GM21576 (cell line): Measurements from ENCODE around the gene POLR3K.

Experiments used
- ATAC-seq: cut with Tn5 transposase; IDR thresholded peaks from one replicate; pipeline ENCODE4 v1.9.1; 2021; ENCODE audit warnings: mild to moderate bottlenecking, moderate library complexity; ENCODE audit not compliant: unreplicated experiment

The POLR3K gene

GRCh38 chr16:79151-80054 is 26.0 kb upstream of the POLR3K start:
- ATAC-seq, result no peak

- peak; percentile 15 for ATAC-seq
These were observed 25.2 kb upstream of the POLR3K start for GRCh38 chr16:78444-79150.

DNA sequence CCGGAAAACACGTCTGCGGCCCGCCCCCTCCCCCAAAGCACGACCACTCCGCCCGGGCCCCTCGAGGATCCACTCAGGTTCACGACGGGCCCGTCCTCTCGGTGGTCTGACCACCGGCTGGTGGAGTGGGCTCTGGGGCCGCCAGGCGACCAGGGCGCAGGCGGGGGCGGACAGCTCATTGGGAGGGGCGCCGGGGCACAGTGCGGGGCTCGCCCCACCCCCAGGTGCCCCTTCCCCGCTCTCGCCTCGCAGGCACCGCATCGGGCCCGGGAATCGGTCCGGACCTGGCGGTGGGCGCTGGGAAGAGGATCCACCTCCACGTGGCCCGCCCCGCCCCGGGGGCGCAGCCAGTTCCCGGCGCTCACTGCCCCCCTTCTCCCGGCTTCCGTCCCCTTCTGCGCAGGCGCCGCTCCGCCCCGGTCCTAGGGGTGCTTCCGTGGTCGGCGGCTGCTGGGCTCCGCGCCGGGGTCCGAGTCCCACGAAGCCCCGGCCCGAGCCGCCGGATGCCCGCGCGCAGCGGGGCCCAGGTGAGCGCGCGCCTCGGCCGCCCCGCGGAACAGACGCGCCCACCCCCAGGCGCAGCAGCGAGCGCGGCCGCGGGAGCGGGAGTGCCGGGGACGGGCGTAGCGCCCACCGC is 24.5 kb upstream of the POLR3K start, which contains the start of gene MPG:
Gene MPG (plus strand): TSS at position 419 of the 637 bp plus-strand sequence. CDS start 85 bp downstream, at position 504.
- peak; percentile 56 for ATAC-seq

DNA sequence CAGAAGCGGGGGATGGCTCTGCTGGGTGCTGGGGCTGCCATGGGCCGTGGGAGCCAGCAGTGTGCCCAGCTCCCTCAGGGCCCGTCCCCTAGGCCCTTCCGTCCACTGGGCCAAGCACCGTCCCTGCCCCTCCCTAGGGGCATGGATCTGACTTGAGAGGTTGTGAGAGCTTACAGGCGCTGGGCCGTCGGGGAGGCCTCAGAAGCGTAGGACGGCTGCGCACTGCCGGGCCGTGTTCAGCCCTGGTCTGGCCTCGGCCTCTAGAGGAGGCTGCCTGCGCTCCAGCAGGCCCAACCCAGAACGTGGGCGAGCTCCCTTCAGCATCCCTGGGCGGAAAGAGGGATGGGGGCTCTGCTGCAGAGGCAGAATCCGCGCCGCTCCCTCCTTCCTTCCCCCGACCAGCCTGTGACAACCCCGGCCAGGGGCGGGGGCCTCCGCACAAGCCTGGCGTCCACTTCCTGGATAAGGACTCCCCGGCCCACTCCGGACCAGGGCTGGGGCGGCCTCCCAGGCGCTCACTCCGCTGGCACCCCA is 23.9 kb upstream of the POLR3K start:
- peak; percentile 31 for ATAC-seq

DNA sequence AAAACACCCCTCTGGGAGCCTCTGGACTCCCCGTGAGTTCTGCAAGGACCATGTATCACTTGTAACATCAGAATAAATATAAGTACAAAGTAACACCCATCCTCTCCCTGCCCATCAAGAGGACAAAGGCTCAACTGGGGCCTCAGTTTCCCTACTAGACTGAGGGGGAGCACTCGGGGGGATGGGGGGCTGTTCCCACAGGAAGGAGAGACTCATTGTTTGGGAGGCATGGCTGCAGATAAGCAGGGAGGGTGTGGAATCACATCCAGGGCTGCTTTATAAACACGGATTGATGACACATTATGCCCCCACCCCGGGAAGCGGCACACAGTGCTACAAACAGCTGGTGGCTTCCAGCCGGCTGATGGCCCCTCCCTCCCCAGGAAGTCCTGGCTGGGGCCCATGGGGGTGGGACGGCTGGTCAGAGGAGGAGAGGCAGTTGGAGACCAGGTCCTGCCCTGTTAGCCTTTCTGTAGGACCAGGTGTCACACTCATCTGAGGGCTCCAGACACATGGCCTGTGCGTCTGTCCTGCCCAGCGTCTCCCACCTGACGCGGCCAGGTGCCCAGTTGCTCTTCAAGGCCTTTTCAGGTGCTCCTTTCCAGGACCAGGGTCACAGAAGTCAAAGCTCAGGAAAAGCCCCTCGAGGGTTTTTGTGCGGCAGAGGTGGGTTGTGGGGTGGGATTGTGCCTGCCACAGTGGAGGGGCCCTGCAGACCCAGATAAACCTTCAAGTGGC is 23.3 kb upstream of the POLR3K start:
- ATAC-seq, result no peak

DNA sequence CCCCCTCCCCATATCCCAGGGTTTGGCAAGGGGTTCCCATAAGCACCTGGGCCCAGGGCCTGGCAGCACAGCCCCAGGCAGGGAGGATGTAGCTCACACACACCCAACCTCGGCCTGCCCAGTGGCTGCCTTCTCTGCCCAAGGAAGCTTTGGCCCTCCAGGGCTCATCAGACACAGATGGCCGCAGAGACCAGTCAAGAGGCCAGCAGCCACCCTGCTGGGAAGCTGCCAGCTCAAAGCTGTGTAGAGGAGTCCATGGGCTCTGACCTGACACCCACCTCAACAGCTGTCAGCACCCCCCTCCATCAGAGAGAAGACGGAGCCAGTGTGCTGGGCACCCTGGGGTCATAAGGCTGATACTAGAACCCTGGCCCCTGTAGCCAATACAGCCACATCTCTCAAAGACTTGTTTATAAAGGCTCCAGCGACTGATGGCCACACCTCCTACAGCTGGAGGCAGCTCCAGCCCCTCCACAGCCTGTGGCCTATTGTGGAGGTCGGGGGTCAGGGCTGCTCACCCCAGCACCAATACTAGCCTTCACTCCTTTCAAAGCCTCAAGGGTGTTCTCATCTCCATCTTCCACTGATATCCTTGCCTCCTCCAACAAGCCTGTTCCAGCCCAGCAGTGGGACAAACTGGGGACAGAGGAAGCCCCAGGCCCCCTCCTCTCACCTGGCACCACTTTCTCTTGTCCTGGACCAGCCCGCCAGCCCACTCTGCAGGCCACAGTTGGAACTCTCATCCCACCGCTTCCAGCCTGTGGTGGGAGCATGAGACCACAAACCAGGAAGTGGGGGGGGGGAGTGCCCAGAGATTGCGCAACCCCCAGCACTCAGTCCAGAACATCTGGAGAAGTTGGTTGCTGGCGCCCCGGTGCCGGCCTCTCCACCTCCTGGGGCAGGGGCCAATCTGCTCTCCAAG is 22.4 kb upstream of the POLR3K start:
- ATAC-seq, result no peak

GRCh38 chr16:74747-75334 is 21.4 kb upstream of the POLR3K start:
- ATAC-seq, result no peak

DNA sequence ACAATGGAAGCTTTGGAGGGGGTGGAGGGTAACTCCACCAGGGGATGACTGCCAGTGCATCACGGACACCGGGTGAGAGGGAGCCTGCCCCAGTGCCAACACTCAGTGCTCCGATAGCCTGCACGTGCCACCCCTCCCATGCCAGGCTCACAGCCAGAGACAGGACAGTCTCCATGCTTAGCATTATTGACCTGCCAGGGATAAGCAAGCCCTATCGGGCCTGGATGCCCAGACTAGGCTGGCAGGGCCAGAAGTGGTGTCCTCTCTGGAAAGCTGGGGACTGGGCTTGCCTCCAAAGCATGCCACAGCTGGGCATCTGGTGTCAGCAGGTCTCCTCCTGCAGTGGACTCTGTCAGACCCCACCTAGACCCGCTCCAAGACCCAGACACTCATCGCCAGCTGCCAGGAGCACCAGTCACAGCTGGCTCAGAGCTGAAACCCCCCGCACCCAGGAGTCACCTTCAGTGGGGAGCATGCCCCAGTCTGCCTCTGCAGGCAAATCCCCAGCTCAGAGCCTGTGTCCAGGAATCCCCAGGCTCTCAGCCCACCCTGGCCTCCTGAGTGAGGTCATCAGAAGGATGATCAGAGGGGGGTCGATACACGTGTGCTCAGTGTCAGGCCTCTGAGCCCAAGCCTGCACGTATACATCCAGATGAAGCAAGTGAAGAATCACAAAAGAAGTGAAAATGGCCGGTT is 20.8 kb upstream of the POLR3K start:
- ATAC-seq, result no peak

DNA sequence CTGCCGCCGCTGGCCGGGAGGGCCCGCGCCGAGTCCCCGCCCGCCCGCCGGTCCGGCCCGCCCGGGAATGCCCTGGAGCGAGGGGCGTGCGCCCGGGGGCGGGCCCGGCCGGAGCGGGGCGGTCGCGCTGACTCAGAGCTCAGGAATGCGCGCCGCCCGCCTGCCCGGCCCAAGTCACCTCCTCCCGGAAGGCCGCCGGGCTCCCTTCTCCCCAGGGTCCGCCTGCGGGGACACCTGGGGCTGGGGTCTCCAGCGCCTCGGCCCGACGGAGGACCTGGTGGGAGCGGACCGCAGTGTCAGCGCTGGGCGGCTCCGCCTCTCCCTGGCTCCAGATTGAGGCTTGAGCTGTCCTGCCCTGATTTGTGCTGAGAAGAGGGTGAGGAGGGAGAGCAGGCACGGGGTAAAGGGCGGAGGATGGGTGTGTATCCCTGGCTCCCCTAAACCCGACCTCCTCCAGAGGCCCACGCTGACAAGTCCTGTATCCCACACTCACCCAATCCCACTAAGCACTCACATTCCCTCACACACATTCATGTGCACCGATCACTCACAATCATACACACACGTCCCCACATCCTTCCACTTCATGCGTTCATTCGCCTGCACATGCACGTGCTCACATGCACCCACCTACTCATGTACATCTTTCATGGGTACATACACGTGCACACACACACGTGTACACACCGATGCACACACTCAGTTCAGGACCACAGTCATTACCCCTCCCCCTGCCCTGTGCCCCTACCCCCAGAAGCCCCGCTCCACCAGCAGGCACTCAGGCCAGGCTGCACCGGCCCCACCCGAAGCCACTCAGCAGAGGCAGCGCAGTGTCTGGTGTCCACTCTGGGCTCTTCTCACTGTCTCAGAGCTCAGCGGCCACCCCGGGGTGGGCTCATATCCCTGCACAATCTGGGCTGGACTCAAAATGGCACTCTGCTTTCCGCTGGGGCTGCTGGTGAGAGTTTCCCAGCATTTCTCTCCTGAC is 19.4 kb upstream of the POLR3K start, which contains the start of gene RHBDF1:
Gene RHBDF1 (minus strand): TSS at position 71 of the 988 bp plus-strand sequence. CDS start 7,616 bp downstream, outside the sequence.
- ATAC-seq, result no peak

- no peak for ATAC-seq
These were observed 18.4 kb upstream of the POLR3K start for GRCh38 chr16:71540-72401.

DNA sequence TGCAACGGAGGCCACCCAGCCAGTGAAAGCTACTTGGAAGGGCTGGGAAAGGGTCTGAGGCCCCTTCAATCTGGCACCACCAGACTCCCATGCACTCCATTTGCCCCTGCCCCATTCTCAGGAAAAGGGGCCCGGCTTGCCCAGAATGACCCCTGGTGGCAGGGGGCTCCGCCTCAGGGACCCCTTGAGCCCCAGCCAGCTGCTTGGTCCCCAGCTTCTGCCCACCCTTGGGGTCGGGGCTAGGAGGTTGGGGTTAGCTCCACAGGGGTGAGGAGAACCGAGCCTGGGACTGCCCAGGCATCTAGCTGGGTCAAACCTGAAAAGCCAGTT is 17.8 kb upstream of the POLR3K start:
- ATAC-seq, result no peak

DNA sequence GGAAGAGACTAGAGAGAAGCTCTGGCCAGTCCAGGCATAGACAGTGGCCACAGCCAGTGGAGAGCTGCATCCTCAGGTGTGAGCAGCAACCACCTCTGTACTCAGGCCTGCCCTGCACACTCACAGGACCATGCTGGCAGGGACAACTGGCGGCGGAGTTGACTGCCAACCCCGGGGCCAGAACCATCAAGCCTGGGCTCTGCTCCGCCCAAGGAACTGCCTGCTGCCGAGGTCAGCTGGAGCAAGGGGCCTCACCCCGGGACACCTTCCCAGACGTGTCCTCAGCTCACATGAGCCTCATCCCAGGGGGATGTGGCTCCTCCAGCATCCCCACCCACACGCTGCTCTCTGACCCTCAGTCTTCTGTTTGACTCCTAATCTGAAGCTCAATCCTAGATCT is 15.8 kb upstream of the POLR3K start:
- ATAC-seq, result no peak

DNA sequence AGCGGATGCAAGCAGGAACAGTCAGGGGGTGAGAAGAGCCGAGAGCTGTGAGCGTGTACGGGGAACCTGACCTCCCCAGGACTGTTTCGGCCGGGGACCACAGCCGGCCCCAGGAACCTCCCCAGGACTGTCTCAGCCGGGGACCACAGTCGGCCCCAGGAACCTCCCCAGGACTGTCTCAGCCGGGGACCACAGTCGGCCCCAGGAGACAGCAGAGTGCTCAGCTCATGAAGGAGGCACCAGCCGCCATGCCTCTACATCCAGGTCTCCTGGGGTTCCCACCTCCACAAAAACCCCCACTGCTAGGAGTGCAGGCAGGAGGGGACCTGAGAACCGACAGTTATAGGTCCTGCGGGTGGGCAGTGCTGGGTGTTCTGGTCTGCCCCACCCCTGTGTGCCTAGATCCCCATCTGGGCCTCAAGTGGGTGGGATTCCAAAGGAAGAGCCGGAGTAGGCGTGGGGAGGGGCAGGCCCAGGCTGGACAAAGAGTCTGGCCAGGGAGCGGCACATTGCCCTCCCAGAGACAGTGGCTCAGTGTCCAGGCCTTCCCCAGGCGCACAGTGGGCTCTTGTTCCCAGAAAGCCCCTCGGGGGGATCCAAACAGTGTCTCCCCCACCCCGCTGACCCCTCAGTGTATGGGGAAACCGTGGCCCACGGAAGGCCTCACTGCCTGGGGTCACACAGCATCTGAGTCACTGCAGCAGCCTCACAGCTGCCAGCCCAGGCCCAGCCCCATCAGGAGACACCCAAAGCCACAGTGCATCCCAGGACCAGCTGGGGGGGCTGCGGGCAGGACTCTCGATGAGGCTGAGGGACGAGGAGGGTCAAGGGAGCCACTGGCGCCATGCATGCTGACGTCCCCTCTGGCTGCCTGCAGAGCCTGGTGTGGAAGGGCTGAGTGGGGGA is 14.7 kb upstream of the POLR3K start:
- ATAC-seq, result no peak

GRCh38 chr16:67183-67791 is 13.9 kb upstream of the POLR3K start:
- ATAC-seq, result no peak
